HepG2 (cell line): Measurements from ENCODE around the gene SDR42E2. TPM values are rescaled to one million over a fixed set of nuclear protein-coding genes. Genes with fewer than 3 reads are reported as not detected.

ENCODE experiments used
- DZIP1 ChIP-seq: sonication (generic); formaldehyde crosslinking; IDR thresholded peaks from 2 replicates; pipeline ENCODE4 v1.5.0; 2020; ENCODE audit warnings: mild to moderate bottlenecking, missing genetic modification reagents
- MAFF ChIP-seq: IDR thresholded peaks from 2 replicates; pipeline ENCODE4 v1.6.1; 2011; ENCODE audit warnings: low read depth, low read length, improper control_type of control experiment
- NR2F2 ChIP-seq: IDR thresholded peaks from 2 replicates; pipeline ENCODE4 v1.6.1; 2012; ENCODE audit warnings: low read depth, inconsistent platforms, borderline replicate concordance
- NR3C1 ChIP-seq: sonication (generic); formaldehyde crosslinking; IDR thresholded peaks from 2 replicates; pipeline ENCODE4 v1.4.0; 2020; ENCODE audit warnings: missing genetic modification reagents
- PPARG ChIP-seq: conservative IDR thresholded peaks from 2 replicates; pipeline ENCODE4 v1.6.1; 2016; ENCODE audit warnings: missing biosample characterization, missing genetic modification reagents
- PRMT3 ChIP-seq: sonication (generic); formaldehyde crosslinking; IDR thresholded peaks from 2 replicates; pipeline ENCODE4 v1.8.1; 2022; ENCODE audit warnings: low read depth, mild to moderate bottlenecking, moderate library complexity, missing genetic modification reagents, borderline replicate concordance
- PTBP1 ChIP-seq: fragments of 200-400 bp; formaldehyde crosslinking; IDR thresholded peaks from 2 replicates; pipeline ENCODE4 v1.6.1; 2018; ENCODE audit warnings: low read length, low read depth; ENCODE audit not compliant: poor library complexity, severe bottlenecking
- SAFB2 ChIP-seq: sonication (generic); formaldehyde crosslinking; IDR thresholded peaks from 2 replicates; pipeline ENCODE4 v1.5.1; 2020; ENCODE audit warnings: missing genetic modification reagents, low read depth, mild to moderate bottlenecking, borderline replicate concordance
- SALL1 ChIP-seq: sonication (generic); formaldehyde crosslinking; IDR thresholded peaks from 2 replicates; pipeline ENCODE4 v1.8.0; 2022; ENCODE audit warnings: mild to moderate bottlenecking, missing genetic modification reagents
- SMAD1 ChIP-seq: sonication (generic); formaldehyde crosslinking; IDR thresholded peaks from 2 replicates; pipeline ENCODE4 v1.4.0; 2020; ENCODE audit warnings: missing genetic modification reagents, low read depth, mild to moderate bottlenecking, borderline replicate concordance
- ZBTB34 ChIP-seq: sonication (generic); formaldehyde crosslinking; IDR thresholded peaks from 2 replicates; pipeline ENCODE4 v1.8.0; 2022; ENCODE audit warnings: mild to moderate bottlenecking, missing genetic modification reagents
- ZNF121 ChIP-seq: sonication (generic); formaldehyde crosslinking; IDR thresholded peaks from 2 replicates; pipeline ENCODE4 v1.5.0; 2020; ENCODE audit warnings: mild to moderate bottlenecking, missing genetic modification reagents
- ZNF382 ChIP-seq: sonication (generic); formaldehyde crosslinking; IDR thresholded peaks from 2 replicates; pipeline ENCODE4 v1.5.0; 2020; ENCODE audit warnings: missing genetic modification reagents, mild to moderate bottlenecking, borderline replicate concordance
- polyA plus RNA-seq, 8 experiments: library from polyadenylated mRNA; depleted of rRNA in 3 of 8; stranded (reverse) in 7 of 8; unstranded in 1 of 8; fragments of >200 nt; fragmentation: Illumina TruSeq in 4 of 8; extraction: Trizol in 4 of 8; gene quantifications; 2 replicates each; pipeline versions ENCODE4 v1.2.1 to v1.2.3, GENCODE V29; 2011 to 2016; ENCODE audit warnings: low read depth in 4 of 8, missing spikeins in 1 of 8, mixed read lengths in 1 of 8; ENCODE audit not compliant: insufficient read depth in 1 of 8
- total RNA-seq, 5 experiments: library from RNA; depleted of rRNA; stranded (reverse); fragments of >200 nt; fragmentation: Illumina TruSeq; extraction: Trizol; gene quantifications; 2 replicates each; pipeline ENCODE4 v1.2.3, GENCODE V29; 2016; ENCODE audit warnings: low read depth in 1 of 5
- TF ChIP-seq, protein P1 (sequence below): sonication (generic); formaldehyde crosslinking; IDR thresholded peaks from 2 replicates; pipeline ENCODE4 v1.5.1; 2020; ENCODE audit warnings: mild to moderate bottlenecking, missing genetic modification reagents, moderate library complexity
- TF ChIP-seq, protein P2 (sequence below): sonication (generic); formaldehyde crosslinking; IDR thresholded peaks from 2 replicates; pipeline ENCODE4 v1.4.0; 2020; ENCODE audit warnings: missing genetic modification reagents
- TF ChIP-seq, protein P3 (sequence below): sonication (generic); formaldehyde crosslinking; IDR thresholded peaks from 2 replicates; pipeline ENCODE4 v1.8.1; 2023; ENCODE audit warnings: mild to moderate bottlenecking, moderate library complexity, missing genetic modification reagents

The SDR42E2 gene
- total and polyA plus RNA-seq, 2 of the 13 experiments (the other 11 are each of a cell fraction or from before 2014, with no cell fraction given), result 0.05 to 0.11 TPM

DNA sequence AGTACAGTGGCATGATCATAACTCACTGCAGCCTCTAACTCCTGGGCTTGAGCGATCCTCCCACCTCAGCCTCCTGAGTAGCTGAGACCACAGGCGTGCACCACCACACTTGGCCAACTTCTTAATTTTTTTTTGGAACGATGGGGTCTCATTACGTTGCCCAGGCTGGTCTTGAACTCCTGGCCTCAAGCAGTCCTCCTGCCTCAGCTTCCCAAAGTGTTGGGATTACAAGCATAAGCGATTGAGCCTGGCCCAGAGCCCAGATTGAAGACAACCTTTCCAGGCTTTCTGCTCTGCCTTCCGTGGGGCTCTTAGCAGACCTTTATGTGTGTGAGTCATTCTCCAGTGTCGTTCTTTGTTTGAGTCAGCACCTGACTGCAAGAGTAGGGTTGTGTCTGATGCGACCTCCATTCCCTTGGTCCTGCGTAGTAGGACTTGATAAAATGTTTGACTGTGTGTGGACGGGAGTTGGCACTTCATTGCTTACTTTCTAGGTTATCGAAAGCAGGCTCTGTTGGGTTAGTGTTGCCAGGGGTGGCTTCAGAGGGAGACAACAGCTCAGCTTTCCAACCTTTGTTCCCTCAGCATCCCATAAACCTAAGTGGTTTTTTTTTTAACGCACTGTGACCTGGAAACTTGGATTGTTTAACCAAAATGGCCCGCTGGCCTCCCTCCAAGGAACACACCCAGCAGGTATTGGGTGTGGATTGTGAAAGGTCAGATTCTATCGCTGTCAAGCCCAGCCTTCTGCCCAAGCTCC lies 70.2 kb downstream of the SDR42E2 start (continued):
- TF ChIP-seq DZIP1 (CRISPR knock-in tag) (no peak), ZBTB34 (CRISPR knock-in tag) (no peak), NR3C1 (no peak), ZNF121 (CRISPR knock-in tag) (peak; percentile 50; the same call in 1 of the 2 replicates), PPARG (CRISPR knock-in tag) (peak; percentile 74; the same call in 1 of the 2 replicates), PRMT3 (CRISPR knock-in tag) (no peak), ZNF382 (CRISPR knock-in tag) (no peak), PTBP1 (no peak), SALL1 (CRISPR knock-in tag) (peak; percentile 64), SAFB2 (CRISPR knock-in tag) (no peak), MAFF (peak; percentile 49), NR2F2 (0 out of 2 replicates have a peak, but pooled peaks have one; percentile 37), SMAD1 (CRISPR knock-in tag) (no peak)
- TF ChIP-seq, protein P1, sequence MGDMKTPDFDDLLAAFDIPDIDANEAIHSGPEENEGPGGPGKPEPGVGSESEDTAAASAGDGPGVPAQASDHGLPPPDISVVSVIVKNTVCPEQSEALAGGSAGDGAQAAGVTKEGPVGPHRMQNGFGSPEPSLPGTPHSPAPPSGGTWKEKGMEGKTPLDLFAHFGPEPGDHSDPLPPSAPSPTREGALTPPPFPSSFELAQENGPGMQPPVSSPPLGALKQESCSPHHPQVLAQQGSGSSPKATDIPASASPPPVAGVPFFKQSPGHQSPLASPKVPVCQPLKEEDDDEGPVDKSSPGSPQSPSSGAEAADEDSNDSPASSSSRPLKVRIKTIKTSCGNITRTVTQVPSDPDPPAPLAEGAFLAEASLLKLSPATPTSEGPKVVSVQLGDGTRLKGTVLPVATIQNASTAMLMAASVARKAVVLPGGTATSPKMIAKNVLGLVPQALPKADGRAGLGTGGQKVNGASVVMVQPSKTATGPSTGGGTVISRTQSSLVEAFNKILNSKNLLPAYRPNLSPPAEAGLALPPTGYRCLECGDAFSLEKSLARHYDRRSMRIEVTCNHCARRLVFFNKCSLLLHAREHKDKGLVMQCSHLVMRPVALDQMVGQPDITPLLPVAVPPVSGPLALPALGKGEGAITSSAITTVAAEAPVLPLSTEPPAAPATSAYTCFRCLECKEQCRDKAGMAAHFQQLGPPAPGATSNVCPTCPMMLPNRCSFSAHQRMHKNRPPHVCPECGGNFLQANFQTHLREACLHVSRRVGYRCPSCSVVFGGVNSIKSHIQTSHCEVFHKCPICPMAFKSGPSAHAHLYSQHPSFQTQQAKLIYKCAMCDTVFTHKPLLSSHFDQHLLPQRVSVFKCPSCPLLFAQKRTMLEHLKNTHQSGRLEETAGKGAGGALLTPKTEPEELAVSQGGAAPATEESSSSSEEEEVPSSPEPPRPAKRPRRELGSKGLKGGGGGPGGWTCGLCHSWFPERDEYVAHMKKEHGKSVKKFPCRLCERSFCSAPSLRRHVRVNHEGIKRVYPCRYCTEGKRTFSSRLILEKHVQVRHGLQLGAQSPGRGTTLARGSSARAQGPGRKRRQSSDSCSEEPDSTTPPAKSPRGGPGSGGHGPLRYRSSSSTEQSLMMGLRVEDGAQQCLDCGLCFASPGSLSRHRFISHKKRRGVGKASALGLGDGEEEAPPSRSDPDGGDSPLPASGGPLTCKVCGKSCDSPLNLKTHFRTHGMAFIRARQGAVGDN (CRISPR knock-in tag), result peak; percentile 19; the same call in 1 of the 2 replicates
- TF ChIP-seq, protein P2, sequence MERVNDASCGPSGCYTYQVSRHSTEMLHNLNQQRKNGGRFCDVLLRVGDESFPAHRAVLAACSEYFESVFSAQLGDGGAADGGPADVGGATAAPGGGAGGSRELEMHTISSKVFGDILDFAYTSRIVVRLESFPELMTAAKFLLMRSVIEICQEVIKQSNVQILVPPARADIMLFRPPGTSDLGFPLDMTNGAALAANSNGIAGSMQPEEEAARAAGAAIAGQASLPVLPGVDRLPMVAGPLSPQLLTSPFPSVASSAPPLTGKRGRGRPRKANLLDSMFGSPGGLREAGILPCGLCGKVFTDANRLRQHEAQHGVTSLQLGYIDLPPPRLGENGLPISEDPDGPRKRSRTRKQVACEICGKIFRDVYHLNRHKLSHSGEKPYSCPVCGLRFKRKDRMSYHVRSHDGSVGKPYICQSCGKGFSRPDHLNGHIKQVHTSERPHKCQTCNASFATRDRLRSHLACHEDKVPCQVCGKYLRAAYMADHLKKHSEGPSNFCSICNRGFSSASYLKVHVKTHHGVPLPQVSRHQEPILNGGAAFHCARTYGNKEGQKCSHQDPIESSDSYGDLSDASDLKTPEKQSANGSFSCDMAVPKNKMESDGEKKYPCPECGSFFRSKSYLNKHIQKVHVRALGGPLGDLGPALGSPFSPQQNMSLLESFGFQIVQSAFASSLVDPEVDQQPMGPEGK (CRISPR knock-in tag), result peak; percentile 51; the same call in 1 of the 2 replicates
- TF ChIP-seq, protein P3, sequence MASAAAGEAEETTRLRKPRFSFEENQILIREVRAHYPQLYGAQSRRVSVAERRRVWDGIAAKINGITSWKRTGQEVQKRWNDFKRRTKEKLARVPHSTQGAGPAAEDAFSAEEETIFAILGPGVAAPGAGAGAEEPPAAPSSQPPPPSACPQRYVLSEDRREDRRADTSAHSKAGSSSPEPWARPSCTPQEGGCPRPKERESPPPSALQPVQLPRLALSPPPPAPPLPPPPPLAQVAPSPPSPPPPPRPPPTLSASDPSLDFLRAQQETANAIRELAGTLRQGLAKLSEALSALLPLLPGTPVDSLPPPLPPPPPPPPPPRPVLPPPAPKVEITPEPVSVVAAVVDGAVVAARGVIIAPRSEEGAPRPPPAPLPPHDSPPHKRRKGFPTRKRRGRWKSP (CRISPR knock-in tag), result 0 out of 2 replicates have a peak, but pooled peaks have one; percentile 27
